Left ventricle myocardium inferior (tissue), 1 donor: ENCODE data around the gene ISG20L2. TPM values are rescaled to one million over a fixed set of nuclear protein-coding genes. Genes with fewer than 3 reads are reported as not detected.

Source experiments
- DNase-seq: peaks from one replicate; pipeline ENCODE4 v3.0.0-alpha.2; 2020
- H3K27ac ChIP-seq: fragments of 200-600 bp; replicated peaks from 2 replicates; pipeline ENCODE4 v1.8.0; 2021
- H3K27me3 ChIP-seq: fragments of 200-600 bp; 2 replicates; pipeline ENCODE4 v1.8.0; 2021; ENCODE audit warnings: low read depth
- H3K36me3 ChIP-seq: fragments of 200-600 bp; 2 replicates; pipeline ENCODE4 v1.8.0; 2021
- H3K4me1 ChIP-seq: fragments of 200-600 bp; 2 replicates; pipeline ENCODE4 v1.8.0; 2021
- H3K4me3 ChIP-seq: fragments of 200-600 bp; 2 replicates; pipeline ENCODE4 v1.8.0; 2021; ENCODE audit warnings: mild to moderate bottlenecking, moderate library complexity
- H3K9me3 ChIP-seq: fragments of 200-600 bp; replicated peaks from 2 replicates; pipeline ENCODE4 v1.8.0; 2021
- CTCF ChIP-seq: fragments of 200-600 bp; IDR thresholded peaks from 2 replicates; pipeline ENCODE4 v1.8.0; 2021; ENCODE audit warnings: antibody characterized with exemption, mild to moderate bottlenecking, borderline replicate concordance
- intact Hi-C: fragments of 100-400 bp; cut with micrococcal nuclease; formaldehyde crosslinking; loops from one replicate; pipeline ENCODE4 v1.11.0; 2022
- total RNA-seq: library from RNA; stranded (reverse); fragmentation: NEBNext Ultra II Directional; extraction: Animal tissue kit (Norgen Biotek cat#: 25700); gene quantifications from one replicate; pipeline ENCODE4 v1.2.1, GENCODE V29; 2021
- donor health status: DM: no; HTN: yes; CAD: no; lungs with severe emphysema.

ISG20L2 gene
- total RNA-seq, 1 donor from 2014 or later = 11.5 TPM

- intact Hi-C loops = no loop called here
- no peak overlapping the region for H3K4me3 ChIP-seq
- TF ChIP-seq CTCF = no peak
- no peaks in the 10 kb centered on the region for H3K27me3 ChIP-seq
- peaks cover 53% of the 10 kb centered on the region for H3K36me3 ChIP-seq
- H3K27ac ChIP-seq = no peak overlapping the region
- H3K9me3 ChIP-seq = no peaks in the 10 kb centered on the region
- DNase-seq = no peak
- peaks cover 10% of the 10 kb centered on the region for H3K4me1 ChIP-seq
Observed at GRCh38 chr1:156733989-156734584, 5.5 kb upstream of the ISG20L2 start.

- Histone ChIP-seq H3K9me3 (no peaks in the 10 kb centered on the region), H3K4me1 (peaks cover 55% of the 10 kb centered on the region), H3K36me3 (peaks cover 39% of the 10 kb centered on the region), H3K27me3 (no peaks in the 10 kb centered on the region), H3K27ac (peak within 1 kb of the TSS; percentile 95), H3K4me3 (peak within 1 kb of the TSS; percentile 72)
- intact Hi-C loops = no loop called here
- DNase-seq = peak; percentile 82
- TF ChIP-seq CTCF = no peak
Observed at GRCh38 chr1:156727926-156728598, 504 bp downstream of the ISG20L2 start, which contains the start of gene METTL25B. METTL25B (plus strand) TSS chr1:156728469; CDS start chr1:156729105, 636 bp downstream.

GRCh38 chr1:156727492-156727891, 1.1 kb downstream of the ISG20L2 start:
- peaks cover 55% of the 10 kb centered on the region for H3K4me1 ChIP-seq
- peaks cover 40% of the 10 kb centered on the region for H3K36me3 ChIP-seq

GRCh38 chr1:156726549-156727226, 1.9 kb downstream of the ISG20L2 start:
- DNase-seq = no peak
- no peak overlapping the region for H3K27ac ChIP-seq

More at GRCh38 chr1:156727492-156727891, 1.1 kb downstream of the ISG20L2 start:
- no peaks in the 10 kb centered on the region for H3K9me3 ChIP-seq
- no peaks in the 10 kb centered on the region for H3K27me3 ChIP-seq
- no peak for TF ChIP-seq CTCF
- peak overlapping the region; percentile 72 for H3K4me3 ChIP-seq
- peak overlapping the region; percentile 95 for H3K27ac ChIP-seq
- intact Hi-C loops = no loop called here
- no peak for DNase-seq

More at GRCh38 chr1:156726549-156727226, 1.9 kb downstream of the ISG20L2 start:
- peak; percentile 51 for TF ChIP-seq CTCF
- Histone ChIP-seq H3K9me3 (no peaks in the 10 kb centered on the region), H3K4me1 (peaks cover 55% of the 10 kb centered on the region), H3K4me3 (peak overlapping the region; percentile 72), H3K36me3 (peaks cover 37% of the 10 kb centered on the region), H3K27me3 (no peaks in the 10 kb centered on the region)
- intact Hi-C loops = no loop called here
